ENCODE data around the gene NDRG4. TPM values are rescaled to one million over a fixed set of nuclear protein-coding genes. Genes with fewer than 3 reads are reported as not detected.

Gene NDRG4
- total and polyA plus RNA-seq, 2 donors (not counting 3 experiments of a cell fraction or from before 2014, with no cell fraction given), result 35.8 to 74.3 TPM

DNA sequence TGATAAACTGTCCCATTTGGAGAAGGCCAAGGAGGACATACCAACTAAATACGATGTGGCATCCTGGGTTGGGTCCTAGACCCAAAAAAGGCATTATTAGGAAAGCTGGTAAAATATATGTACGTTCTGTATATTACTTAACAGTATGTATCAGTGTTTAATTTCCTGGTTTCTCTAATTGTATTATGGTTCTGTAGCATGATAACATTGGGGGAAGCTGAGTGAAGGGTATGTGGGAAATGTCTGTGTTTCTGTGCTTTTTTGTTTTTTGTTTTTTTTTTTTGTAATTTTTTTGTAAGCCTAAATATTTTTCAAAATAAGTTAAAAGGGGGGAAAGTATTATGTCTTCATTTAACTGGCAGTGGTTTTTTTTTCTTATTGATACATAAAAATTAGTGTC lies 21.5 kb upstream of the NDRG4 start:
- Histone ChIP-seq H2AFZ (ENCODE audit: low read depth, low read length) (no peak overlapping the region), H4K20me1 (replicated peaks; ENCODE audit: control insufficient read depth, extremely low read depth, insufficient read depth, low read length) (no peaks in the 10 kb centered on the region), H3K4me3 (replicated peaks in 1 of 3; ENCODE audit: insufficient read depth in 1 of 3, low read depth in 1 of 3, low read length in 3 of 3) (no peak overlapping the region), H3K9me1 (replicated peaks; ENCODE audit: control insufficient read depth, extremely low read depth, insufficient read depth, low read length) (no peaks in the 10 kb centered on the region), H3K27ac (ENCODE audit: insufficient read depth, low read depth, low read length) (no peak overlapping the region), H3K79me2 (ENCODE audit: control insufficient read depth, insufficient read depth, low read length) (no peaks in the 10 kb centered on the region), H3K9me3 (replicated peaks; ENCODE audit: control insufficient read depth, insufficient read depth, low read length) (no peaks in the 10 kb centered on the region), H3K4me1 (ENCODE audit: control insufficient read depth, extremely low read depth, insufficient read depth, low read length) (peaks cover 12% of the 10 kb centered on the region), H3K4me2 (ENCODE audit: insufficient read depth, low read length) (no peak overlapping the region), H3K9ac (replicated peaks; ENCODE audit: extremely low read depth, insufficient read depth, low read length) (no peak overlapping the region), H3K36me3 (ENCODE audit: control insufficient read depth in 2 of 2, extremely low read depth in 1 of 2, insufficient read depth in 2 of 2, low read length in 2 of 2) (no peaks in the 10 kb centered on the region), H3K27me3 (ENCODE audit: control insufficient read depth in 2 of 2, insufficient read depth in 2 of 2, low read length in 2 of 2) (no peaks in the 10 kb centered on the region)
- dilution Hi-C loops (cut with MboI; ENCODE audit: extremely low pct_ligation_motif_present, low sequenced_read_pairs) (no loop called here), intact Hi-C loops (cut with micrococcal nuclease) (no loop called here)
- ChIA-PET CTCF (interaction anchor here (2.6 kb wide), 1 partner anchor 9 kb away, joined by 10 read pairs; no protein-coding TSS in a partner anchor), POLR2A (no interaction called here)
- TF ChIP-seq FOS (IDR thresholded peaks at IDR 0.05; ENCODE audit: borderline replicate concordance, insufficient read depth, low read length) (no peak), EZH2 (IDR thresholded peaks at IDR 0.05; ENCODE audit: borderline replicate concordance, low read depth, low read length, severe bottlenecking) (no peak), JUN (IDR thresholded peaks at IDR 0.05; ENCODE audit: borderline replicate concordance, insufficient read depth, insufficient read length, low read depth) (no peak), POLR2A (IDR thresholded peaks at IDR 0.05; ENCODE audit: low read depth, low read length) (no peak)
- TF ChIP-seq, protein P1, sequence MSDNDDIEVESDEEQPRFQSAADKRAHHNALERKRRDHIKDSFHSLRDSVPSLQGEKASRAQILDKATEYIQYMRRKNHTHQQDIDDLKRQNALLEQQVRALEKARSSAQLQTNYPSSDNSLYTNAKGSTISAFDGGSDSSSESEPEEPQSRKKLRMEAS (IDR thresholded peaks at IDR 0.05; ENCODE audit: insufficient read depth, insufficient read length), result no peak
- TF ChIP-seq, protein P2, sequence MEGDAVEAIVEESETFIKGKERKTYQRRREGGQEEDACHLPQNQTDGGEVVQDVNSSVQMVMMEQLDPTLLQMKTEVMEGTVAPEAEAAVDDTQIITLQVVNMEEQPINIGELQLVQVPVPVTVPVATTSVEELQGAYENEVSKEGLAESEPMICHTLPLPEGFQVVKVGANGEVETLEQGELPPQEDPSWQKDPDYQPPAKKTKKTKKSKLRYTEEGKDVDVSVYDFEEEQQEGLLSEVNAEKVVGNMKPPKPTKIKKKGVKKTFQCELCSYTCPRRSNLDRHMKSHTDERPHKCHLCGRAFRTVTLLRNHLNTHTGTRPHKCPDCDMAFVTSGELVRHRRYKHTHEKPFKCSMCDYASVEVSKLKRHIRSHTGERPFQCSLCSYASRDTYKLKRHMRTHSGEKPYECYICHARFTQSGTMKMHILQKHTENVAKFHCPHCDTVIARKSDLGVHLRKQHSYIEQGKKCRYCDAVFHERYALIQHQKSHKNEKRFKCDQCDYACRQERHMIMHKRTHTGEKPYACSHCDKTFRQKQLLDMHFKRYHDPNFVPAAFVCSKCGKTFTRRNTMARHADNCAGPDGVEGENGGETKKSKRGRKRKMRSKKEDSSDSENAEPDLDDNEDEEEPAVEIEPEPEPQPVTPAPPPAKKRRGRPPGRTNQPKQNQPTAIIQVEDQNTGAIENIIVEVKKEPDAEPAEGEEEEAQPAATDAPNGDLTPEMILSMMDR (IDR thresholded peaks at IDR 0.05; ENCODE audit: extremely low read depth in 1 of 2, insufficient read depth in 1 of 2, low read depth in 1 of 2, low read length in 2 of 2), result no peak
- no TSS peak for BruUV-seq (replicated peaks)
- FAIRE-seq, result no peak
- DNase-seq (ENCODE audit: low read depth, low spot score), result no peak

Measured in endothelial cell of umbilical vein (primary cell).